Neuronal stem cell (in vitro differentiated cells): ENCODE measurements around the gene PIBF1.
"Not testable (repeated sequence)": the region's sequence is repeated elsewhere in the genome, so short reads cannot be mapped to it uniquely, and the experiment has no call there.

Experiments used
- DNase-seq: peaks from one replicate; pipeline ENCODE4 v3.0.0-alpha.2; 2013; ENCODE audit warnings: low spot score
- H2AFZ ChIP-seq: one replicate; pipeline ENCODE4 v1.6.1; 2013; ENCODE audit warnings: mild to moderate bottlenecking, low read length, inconsistent platforms
- H2AK5ac ChIP-seq: 2 replicates; pipeline ENCODE4 v1.6.1; 2013; ENCODE audit warnings: low read depth, mild to moderate bottlenecking, inconsistent platforms, low read length, moderate library complexity, mixed read lengths
- H2BK120ac ChIP-seq: 2 replicates; pipeline ENCODE4 v1.6.1; 2013; ENCODE audit warnings: low read depth, mild to moderate bottlenecking, inconsistent platforms, low read length, moderate library complexity, mixed read lengths
- H2BK12ac ChIP-seq: one replicate; pipeline ENCODE4 v1.6.1; 2013; ENCODE audit warnings: low read length, inconsistent platforms
- H2BK15ac ChIP-seq: 2 replicates; pipeline ENCODE4 v1.6.1; 2013; ENCODE audit warnings: mild to moderate bottlenecking, low read length, inconsistent platforms, mixed read lengths
- H2BK5ac ChIP-seq: one replicate; pipeline ENCODE4 v1.6.1; 2013; ENCODE audit warnings: inconsistent platforms, mild to moderate bottlenecking, low read length, moderate library complexity
- H3K14ac ChIP-seq: one replicate; pipeline ENCODE4 v1.6.1; 2013; ENCODE audit warnings: low read length, inconsistent platforms
- H3K18ac ChIP-seq: 2 replicates; pipeline ENCODE4 v1.6.1; 2013; ENCODE audit warnings: low read length, inconsistent platforms
- H3K23ac ChIP-seq: 2 replicates; pipeline ENCODE4 v1.6.1; 2013; ENCODE audit warnings: low read depth, mild to moderate bottlenecking, mixed read lengths, low read length, inconsistent platforms; ENCODE audit not compliant: poor library complexity
- H3K27ac ChIP-seq: replicated peaks from 3 replicates; pipeline ENCODE4 v1.5.1; 2013; ENCODE audit warnings: low read length, inconsistent platforms
- H3K27me3 ChIP-seq, 3 experiments: 2 replicates each; pipeline ENCODE4 v1.6.1; 2013; ENCODE audit warnings: low read length in 3 of 3, mild to moderate bottlenecking in 2 of 3, inconsistent platforms in 1 of 3, low read depth in 1 of 3, mixed read lengths in 1 of 3, moderate library complexity in 1 of 3; ENCODE audit not compliant: control insufficient read depth in 3 of 3, insufficient read depth in 3 of 3
- H3K36me3 ChIP-seq, 2 donors: replicated peaks in 1 of 2; 2 replicates each; pipeline ENCODE4 v1.6.1; 2013; ENCODE audit warnings: low read length in 2 of 2; ENCODE audit not compliant: control insufficient read depth in 2 of 2, insufficient read depth in 2 of 2
- H3K4ac ChIP-seq: 2 replicates; pipeline ENCODE4 v1.6.1; 2013; ENCODE audit warnings: inconsistent platforms, mild to moderate bottlenecking, low read length, moderate library complexity
- H3K4me1 ChIP-seq, 2 donors: 1 replicate in 1 of 2; 2 replicates in 1 of 2; pipeline ENCODE4 v1.6.1; 2013; ENCODE audit warnings: low read length in 2 of 2, low read depth in 1 of 2; ENCODE audit not compliant: control insufficient read depth in 2 of 2, insufficient read depth in 1 of 2
- H3K4me2 ChIP-seq: one replicate; pipeline ENCODE4 v1.6.1; 2013; ENCODE audit warnings: mild to moderate bottlenecking, low read length, inconsistent platforms; ENCODE audit not compliant: insufficient read depth, poor library complexity, severe bottlenecking
- H3K4me3 ChIP-seq, 2 donors: 2 replicates each; pipeline ENCODE4 v1.5.1; 2013; ENCODE audit warnings: low read length in 2 of 2, mild to moderate bottlenecking in 2 of 2, inconsistent platforms in 1 of 2, moderate library complexity in 1 of 2
- H3K79me1 ChIP-seq: one replicate; pipeline ENCODE4 v1.6.1; 2013; ENCODE audit warnings: low read depth, mild to moderate bottlenecking, inconsistent platforms, low read length, moderate library complexity
- H3K9ac ChIP-seq: one replicate; pipeline ENCODE4 v1.6.1; 2013; ENCODE audit warnings: mild to moderate bottlenecking, low read depth, low read length, inconsistent platforms; ENCODE audit not compliant: poor library complexity
- H3K9me3 ChIP-seq, 2 donors: replicated peaks in 1 of 2; 2 replicates each; pipeline versions ENCODE3 to v1.6.1; 2013; ENCODE audit warnings: low read length in 2 of 2, mild to moderate bottlenecking in 2 of 2, inconsistent platforms in 1 of 2, low read depth in 1 of 2, mixed read lengths in 1 of 2, moderate library complexity in 1 of 2; ENCODE audit not compliant: control insufficient read depth in 2 of 2, insufficient read depth in 1 of 2
- H4K8ac ChIP-seq: one replicate; pipeline ENCODE4 v1.6.1; 2013; ENCODE audit warnings: low read depth, mild to moderate bottlenecking, inconsistent platforms, low read length, moderate library complexity
- H4K91ac ChIP-seq: one replicate; pipeline ENCODE4 v1.6.1; 2013; ENCODE audit warnings: low read length, low read depth, mild to moderate bottlenecking, inconsistent platforms; ENCODE audit not compliant: poor library complexity
- WGBS, 2 donors: extraction: QIAGEN DNeasy Blood & Tissue Kit; methylation state at CpG; one replicate each; pipeline ENCODE4 v1.1.7; 2013; ENCODE audit warnings: missing lambda C conversion rate in 2 of 2, mixed read lengths in 1 of 2; ENCODE audit not compliant: insufficient read length in 2 of 2, insufficient replicate concordance in 1 of 2; ENCODE audit errors: extremely low coverage in 2 of 2; 5-methylcytosine and 5-hydroxymethylcytosine counted together

PIBF1 gene

GRCh38 chr13:72804301-72804700 is 22.4 kb downstream of the PIBF1 start:
- H2BK5ac ChIP-seq: no peak overlapping the region
- H3K18ac ChIP-seq: no peak overlapping the region
- WGBS, 2 donors: no CpG with 5 or more reads among the region's 1 CpG
- no peak overlapping the region for H2BK15ac ChIP-seq
- H3K79me1 ChIP-seq: no peaks in the 10 kb centered on the region
- H4K8ac ChIP-seq: no peak overlapping the region
- no peaks in the 10 kb centered on the region for H3K4me1 ChIP-seq
- no peak overlapping the region for H3K4me2 ChIP-seq
- no peak overlapping the region for H3K4ac ChIP-seq
- no peaks in the 10 kb centered on the region for H3K27me3 ChIP-seq
- peaks cover 0 to 75% of the 10 kb centered on the region in 2 donors for H3K36me3 ChIP-seq
- no peak overlapping the region for H2AK5ac ChIP-seq
- no peaks in the 10 kb centered on the region for H3K9me3 ChIP-seq
- H3K23ac ChIP-seq: no peak overlapping the region
- H3K9ac ChIP-seq: no peak overlapping the region
- H3K27ac ChIP-seq: no peak overlapping the region
- H2AFZ ChIP-seq: no peak overlapping the region
- no peak overlapping the region for H2BK120ac ChIP-seq
- DNase-seq: no peak
- H3K4me3 ChIP-seq: no peak overlapping the region
- no peak overlapping the region for H3K14ac ChIP-seq
- no peak overlapping the region for H2BK12ac ChIP-seq
- no peak overlapping the region for H4K91ac ChIP-seq

- Histone ChIP-seq H3K27me3 (no peaks in the 10 kb centered on the region), H2BK5ac (no peak overlapping the region), H3K4me3 (no peak overlapping the region), H3K14ac (no peak overlapping the region), H3K23ac (no peak overlapping the region), H2AK5ac (no peak overlapping the region), H3K4me1 (no peaks in the 10 kb centered on the region), H3K36me3 (peaks cover 0 to 61% of the 10 kb centered on the region in 2 donors), H2BK15ac (no peak overlapping the region), H4K8ac (no peak overlapping the region), H3K9me3 (no peaks in the 10 kb centered on the region), H3K4ac (no peak overlapping the region), H3K4me2 (no peak overlapping the region), H3K18ac (no peak overlapping the region), H4K91ac (no peak overlapping the region), H3K9ac (no peak overlapping the region), H3K27ac (no peak overlapping the region), H2BK12ac (no peak overlapping the region), H2BK120ac (no peak overlapping the region), H3K79me1 (no peaks in the 10 kb centered on the region), H2AFZ (no peak overlapping the region)
- WGBS, 2 donors: no CpG with 5 or more reads among the region's 1 CpG
- no peak for DNase-seq
These were observed 23.9 kb downstream of the PIBF1 start for GRCh38 chr13:72805676-72806346.

- not testable (repeated sequence) for H3K23ac ChIP-seq, H4K8ac ChIP-seq, H2AK5ac ChIP-seq, H3K79me1 ChIP-seq, H3K27ac ChIP-seq, H4K91ac ChIP-seq, H2BK15ac ChIP-seq, H3K18ac ChIP-seq, H2AFZ ChIP-seq, H3K4me2 ChIP-seq, H3K14ac ChIP-seq, H2BK120ac ChIP-seq, H3K4me1 ChIP-seq, H3K9me3 ChIP-seq, DNase-seq, H2BK12ac ChIP-seq, H3K27me3 ChIP-seq, H2BK5ac ChIP-seq, H3K4ac ChIP-seq, H3K9ac ChIP-seq, H3K4me3 ChIP-seq
- peaks cover 0 to 54% of the 10 kb centered on the region in 2 donors for H3K36me3 ChIP-seq
- no CpG with 5 or more reads among the region's 1 CpG for WGBS, 2 donors
These were observed 24.6 kb downstream of the PIBF1 start for GRCh38 chr13:72806514-72806913.

GRCh38 chr13:72808917-72809500 is 27.1 kb downstream of the PIBF1 start:
- Histone ChIP-seq H3K27me3 (no peaks in the 10 kb centered on the region), H4K91ac (no peak overlapping the region), H2BK5ac (no peak overlapping the region), H3K23ac (no peak overlapping the region), H3K4me2 (no peak overlapping the region), H3K79me1 (no peaks in the 10 kb centered on the region), H2BK15ac (no peak overlapping the region), H2AFZ (no peak overlapping the region), H3K27ac (no peak overlapping the region), H3K18ac (no peak overlapping the region), H3K14ac (no peak overlapping the region), H3K9me3 (no peaks in the 10 kb centered on the region), H3K4me3 (no peak overlapping the region), H3K36me3 (peaks cover 0 to 63% of the 10 kb centered on the region in 2 donors), H2BK120ac (no peak overlapping the region), H3K4me1 (no peaks in the 10 kb centered on the region), H2AK5ac (no peak overlapping the region), H3K9ac (no peak overlapping the region), H3K4ac (no peak overlapping the region), H4K8ac (no peak overlapping the region), H2BK12ac (no peak overlapping the region)
- peak; percentile 9 for DNase-seq
- no CpG with 5 or more reads among the region's 1 CpG for WGBS, 2 donors
